Muscle of leg (tissue), 11 donors: Measurements from ENCODE around the gene IFNGR2. TPM values are rescaled to one million over a fixed set of nuclear protein-coding genes. Genes with fewer than 3 reads are reported as not detected.
"Not testable (repeated sequence)": the region's sequence is repeated elsewhere in the genome, so short reads cannot be mapped to it uniquely, and the experiment has no call there.

ENCODE experiments used
- DNase-seq: peaks from one replicate; pipeline ENCODE4 v3.0.0; 2013
- H3K27ac ChIP-seq: one replicate; pipeline ENCODE4 v1.5.1; 2013; ENCODE audit warnings: mild to moderate bottlenecking, low read length, control low read depth
- H3K27me3 ChIP-seq: one replicate; pipeline ENCODE4 v1.6.1; 2013; ENCODE audit warnings: low read length; ENCODE audit not compliant: control insufficient read depth, insufficient read depth
- H3K36me3 ChIP-seq: one replicate; pipeline ENCODE4 v1.6.1; 2013; ENCODE audit warnings: low read length; ENCODE audit not compliant: control insufficient read depth, insufficient read depth
- H3K4me1 ChIP-seq: one replicate; pipeline ENCODE4 v1.6.1; 2013; ENCODE audit warnings: low read length; ENCODE audit not compliant: control insufficient read depth, insufficient read depth
- H3K4me3 ChIP-seq: one replicate; pipeline ENCODE4 v1.5.1; 2013; ENCODE audit warnings: low read length, control low read depth
- H3K9me3 ChIP-seq: replicated peaks from 2 replicates; pipeline ENCODE4 v1.6.1; 2013; ENCODE audit warnings: low read depth, low read length; ENCODE audit not compliant: control insufficient read depth
- WGBS: methylation state at CpG from one replicate; pipeline ENCODE4 v1.1.5; 2013; ENCODE audit warnings: missing lambda C conversion rate; ENCODE audit not compliant: insufficient coverage; 5-methylcytosine and 5-hydroxymethylcytosine counted together
- polyA plus RNA-seq, 8 donors: library from polyadenylated mRNA; unstranded; fragments of 120-200 nt; gene quantifications; one replicate each; pipeline versions ENCODE4 v1.2.1 to v1.2.3, GENCODE V29; 2013; ENCODE audit warnings: inconsistent platforms in 1 of 8, low replicate concordance in 1 of 8; ENCODE audit not compliant: insufficient read length in 8 of 8, insufficient read depth in 1 of 8
- total RNA-seq: library from RNA; stranded (reverse); fragments of 120-200 nt; gene quantifications from one replicate; pipeline ENCODE4 v1.2.4, GENCODE V29; 2013

IFNGR2 gene
- total and polyA plus RNA-seq, 9 donors = 47.1 to 76.2 (median 55.3) TPM

- 92% methylated on average over 2 of the region's 3 CpGs for WGBS
- Histone ChIP-seq H3K27ac (no peak overlapping the region), H3K4me1 (peaks cover 3% of the 10 kb centered on the region)
Measured at GRCh38 chr21:33430858-33431257, 27.6 kb downstream of the IFNGR2 start.

GRCh38 chr21:33432496-33432895 is 29.3 kb downstream of the IFNGR2 start:
- Histone ChIP-seq H3K9me3 (no peaks in the 10 kb centered on the region), H3K36me3 (peaks cover 72% of the 10 kb centered on the region), H3K27me3 (no peaks in the 10 kb centered on the region), H3K4me3 (no peak overlapping the region), H3K27ac (no peak overlapping the region), H3K4me1 (peaks cover 3% of the 10 kb centered on the region)
- no peak for DNase-seq
- 92% methylated on average over 5 of the region's 6 CpGs for WGBS

More at GRCh38 chr21:33430858-33431257, 27.6 kb downstream of the IFNGR2 start:
- H3K27me3 ChIP-seq = no peaks in the 10 kb centered on the region
- peaks cover 73% of the 10 kb centered on the region for H3K36me3 ChIP-seq
- no peak for DNase-seq
- no peak overlapping the region for H3K4me3 ChIP-seq
- H3K9me3 ChIP-seq = no peaks in the 10 kb centered on the region

GRCh38 chr21:33433001-33433400 is 29.8 kb downstream of the IFNGR2 start:
- no peaks in the 10 kb centered on the region for H3K27me3 ChIP-seq
- peaks cover 75% of the 10 kb centered on the region for H3K36me3 ChIP-seq
- H3K9me3 ChIP-seq = no peaks in the 10 kb centered on the region
- WGBS = 90% methylated on average over 5 of the region's 8 CpGs
- peaks cover 3% of the 10 kb centered on the region for H3K4me1 ChIP-seq
- no peak overlapping the region for H3K4me3 ChIP-seq
- no peak overlapping the region for H3K27ac ChIP-seq
- DNase-seq = no peak

GRCh38 chr21:33433425-33434114 is 30.4 kb downstream of the IFNGR2 start:
- H3K36me3 ChIP-seq = peaks cover 73% of the 10 kb centered on the region
- no peaks in the 10 kb centered on the region for H3K9me3 ChIP-seq
- 59% methylated on average over 5 of the region's 8 CpGs for WGBS
- H3K4me3 ChIP-seq = no peak overlapping the region
- no peaks in the 10 kb centered on the region for H3K27me3 ChIP-seq
- DNase-seq = peak; percentile 57
- no peak overlapping the region for H3K27ac ChIP-seq
- H3K4me1 ChIP-seq = peaks cover 3% of the 10 kb centered on the region

- WGBS = no CpG with 5 or more reads among the region's 5 CpGs
- DNase-seq = peak; percentile 48
- H3K27ac ChIP-seq = peak overlapping the region; percentile 29
Measured at GRCh38 chr21:33434770-33435360, 31.7 kb downstream of the IFNGR2 start.

GRCh38 chr21:33437140-33437539 is 33.9 kb downstream of the IFNGR2 start:
- H3K27ac ChIP-seq = no peak overlapping the region

More at GRCh38 chr21:33434770-33435360, 31.7 kb downstream of the IFNGR2 start:
- Histone ChIP-seq H3K4me3 (no peak overlapping the region), H3K9me3 (no peaks in the 10 kb centered on the region), H3K36me3 (peaks cover 65% of the 10 kb centered on the region), H3K4me1 (no peaks in the 10 kb centered on the region), H3K27me3 (no peaks in the 10 kb centered on the region)

GRCh38 chr21:33441489-33442477 is 38.6 kb downstream of the IFNGR2 start:
- Histone ChIP-seq H3K27ac (no peak overlapping the region), H3K4me1 (peaks cover 4% of the 10 kb centered on the region), H3K27me3 (no peaks in the 10 kb centered on the region), H3K36me3 (peaks cover 18% of the 10 kb centered on the region), H3K9me3 (no peaks in the 10 kb centered on the region), H3K4me3 (no peak overlapping the region)
- 67% methylated on average over 3 of the region's 11 CpGs for whole genome bisulfite sequencing
- DNase-seq = peak; percentile 45

More at GRCh38 chr21:33437140-33437539, 33.9 kb downstream of the IFNGR2 start:
- H3K4me1 ChIP-seq = peaks cover 2% of the 10 kb centered on the region
- no peak overlapping the region for H3K4me3 ChIP-seq
- no peaks in the 10 kb centered on the region for H3K27me3 ChIP-seq
- no peak for DNase-seq
- H3K9me3 ChIP-seq = no peaks in the 10 kb centered on the region
- peaks cover 48% of the 10 kb centered on the region for H3K36me3 ChIP-seq
- WGBS = no CpG with 5 or more reads among the region's 6 CpGs

GRCh38 chr21:33443194-33443593 is 40.0 kb downstream of the IFNGR2 start:
- H3K4me1 ChIP-seq = peaks cover 4% of the 10 kb centered on the region
- no peaks in the 10 kb centered on the region for H3K27me3 ChIP-seq
- 90% methylated on average over 2 of the region's 5 CpGs for WGBS
- H3K9me3 ChIP-seq = no peaks in the 10 kb centered on the region
- no peak overlapping the region for H3K27ac ChIP-seq
- H3K36me3 ChIP-seq = peaks cover 5% of the 10 kb centered on the region
- DNase-seq = no peak
- H3K4me3 ChIP-seq = no peak overlapping the region

GRCh38 chr21:33444499-33444898 is 41.3 kb downstream of the IFNGR2 start:
- Histone ChIP-seq H3K4me3 (no peak overlapping the region), H3K27ac (no peak overlapping the region), H3K4me1 (peaks cover 4% of the 10 kb centered on the region), H3K27me3 (no peaks in the 10 kb centered on the region), H3K9me3 (no peaks in the 10 kb centered on the region), H3K36me3 (no peaks in the 10 kb centered on the region)
- DNase-seq = no peak
- 40% methylated on average over 1 of the region's 2 CpGs for WGBS

GRCh38 chr21:33446620-33447019 is 43.4 kb downstream of the IFNGR2 start:
- H3K36me3 ChIP-seq, H3K4me3 ChIP-seq: not testable (repeated sequence)

More at GRCh38 chr21:33446620-33447019, 43.4 kb downstream of the IFNGR2 start:
- H3K27ac ChIP-seq, H3K4me1 ChIP-seq, DNase-seq, H3K27me3 ChIP-seq, H3K9me3 ChIP-seq: not testable (repeated sequence)
- no CpG with 5 or more reads among the region's 6 CpGs for WGBS
